ENCODE results near the gene PPM1H.

- TF ChIP-seq, protein P1, sequence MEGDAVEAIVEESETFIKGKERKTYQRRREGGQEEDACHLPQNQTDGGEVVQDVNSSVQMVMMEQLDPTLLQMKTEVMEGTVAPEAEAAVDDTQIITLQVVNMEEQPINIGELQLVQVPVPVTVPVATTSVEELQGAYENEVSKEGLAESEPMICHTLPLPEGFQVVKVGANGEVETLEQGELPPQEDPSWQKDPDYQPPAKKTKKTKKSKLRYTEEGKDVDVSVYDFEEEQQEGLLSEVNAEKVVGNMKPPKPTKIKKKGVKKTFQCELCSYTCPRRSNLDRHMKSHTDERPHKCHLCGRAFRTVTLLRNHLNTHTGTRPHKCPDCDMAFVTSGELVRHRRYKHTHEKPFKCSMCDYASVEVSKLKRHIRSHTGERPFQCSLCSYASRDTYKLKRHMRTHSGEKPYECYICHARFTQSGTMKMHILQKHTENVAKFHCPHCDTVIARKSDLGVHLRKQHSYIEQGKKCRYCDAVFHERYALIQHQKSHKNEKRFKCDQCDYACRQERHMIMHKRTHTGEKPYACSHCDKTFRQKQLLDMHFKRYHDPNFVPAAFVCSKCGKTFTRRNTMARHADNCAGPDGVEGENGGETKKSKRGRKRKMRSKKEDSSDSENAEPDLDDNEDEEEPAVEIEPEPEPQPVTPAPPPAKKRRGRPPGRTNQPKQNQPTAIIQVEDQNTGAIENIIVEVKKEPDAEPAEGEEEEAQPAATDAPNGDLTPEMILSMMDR (IDR thresholded peaks at IDR 0.05), result no peak
- TF ChIP-seq EZH2 (IDR thresholded peaks at IDR 0.05; ENCODE audit: borderline replicate concordance, insufficient read depth, low read depth, low read length, poor library complexity, severe bottlenecking), result no peak
Measured at GRCh38 chr12:62686938-62687337, 248.0 kb downstream of the PPM1H start.

Data from B cell (primary cell).